H1 (cell line): Measurements from ENCODE around the gene DSCAM.

ENCODE experiments used
- RFX5 ChIP-seq: IDR thresholded peaks from 2 replicates; pipeline ENCODE4 v1.6.1; 2011; ENCODE audit warnings: low read depth, low read length, improper control_type of control experiment, borderline replicate concordance
- TF ChIP-seq, protein P1 (sequence below): IDR thresholded peaks from 2 replicates; pipeline ENCODE4 v1.6.1; 2012; ENCODE audit warnings: inconsistent platforms

DNA sequence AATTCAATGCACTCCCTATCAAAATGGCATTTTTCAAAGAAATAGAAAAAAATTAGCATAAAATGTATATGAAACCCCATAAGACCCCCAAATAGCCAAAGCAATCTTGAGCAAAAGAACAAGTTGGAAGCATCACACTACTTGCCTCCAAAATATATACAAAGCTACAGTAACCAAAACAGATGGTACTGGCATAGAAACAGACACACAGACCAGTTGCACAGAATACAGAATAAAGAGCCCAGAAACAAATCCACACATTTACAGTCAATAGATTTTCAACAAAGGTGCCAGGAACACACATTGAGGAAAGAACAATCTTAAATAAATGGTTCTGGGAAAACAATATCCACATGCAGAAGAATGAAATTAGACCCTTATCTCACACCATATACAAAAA, 350.8 kb downstream of the DSCAM start:
- TF ChIP-seq RFX5: no peak
- TF ChIP-seq, protein P1, sequence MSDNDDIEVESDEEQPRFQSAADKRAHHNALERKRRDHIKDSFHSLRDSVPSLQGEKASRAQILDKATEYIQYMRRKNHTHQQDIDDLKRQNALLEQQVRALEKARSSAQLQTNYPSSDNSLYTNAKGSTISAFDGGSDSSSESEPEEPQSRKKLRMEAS: no peak
